DMS153 treated with DMSO at 0.1 percent for 48 hours (cell line): Measurements from ENCODE around the gene LRPAP1.
A peak's percentile ranks its signal among the peaks of the same experiment; 100 is the strongest.

ENCODE experiments used
- DNase-seq: peaks from one replicate; lab custom pipeline; 2025; ENCODE audit not compliant: unreplicated experiment; lab: John Stamatoyannopoulos, UW

LRPAP1 gene

DNA sequence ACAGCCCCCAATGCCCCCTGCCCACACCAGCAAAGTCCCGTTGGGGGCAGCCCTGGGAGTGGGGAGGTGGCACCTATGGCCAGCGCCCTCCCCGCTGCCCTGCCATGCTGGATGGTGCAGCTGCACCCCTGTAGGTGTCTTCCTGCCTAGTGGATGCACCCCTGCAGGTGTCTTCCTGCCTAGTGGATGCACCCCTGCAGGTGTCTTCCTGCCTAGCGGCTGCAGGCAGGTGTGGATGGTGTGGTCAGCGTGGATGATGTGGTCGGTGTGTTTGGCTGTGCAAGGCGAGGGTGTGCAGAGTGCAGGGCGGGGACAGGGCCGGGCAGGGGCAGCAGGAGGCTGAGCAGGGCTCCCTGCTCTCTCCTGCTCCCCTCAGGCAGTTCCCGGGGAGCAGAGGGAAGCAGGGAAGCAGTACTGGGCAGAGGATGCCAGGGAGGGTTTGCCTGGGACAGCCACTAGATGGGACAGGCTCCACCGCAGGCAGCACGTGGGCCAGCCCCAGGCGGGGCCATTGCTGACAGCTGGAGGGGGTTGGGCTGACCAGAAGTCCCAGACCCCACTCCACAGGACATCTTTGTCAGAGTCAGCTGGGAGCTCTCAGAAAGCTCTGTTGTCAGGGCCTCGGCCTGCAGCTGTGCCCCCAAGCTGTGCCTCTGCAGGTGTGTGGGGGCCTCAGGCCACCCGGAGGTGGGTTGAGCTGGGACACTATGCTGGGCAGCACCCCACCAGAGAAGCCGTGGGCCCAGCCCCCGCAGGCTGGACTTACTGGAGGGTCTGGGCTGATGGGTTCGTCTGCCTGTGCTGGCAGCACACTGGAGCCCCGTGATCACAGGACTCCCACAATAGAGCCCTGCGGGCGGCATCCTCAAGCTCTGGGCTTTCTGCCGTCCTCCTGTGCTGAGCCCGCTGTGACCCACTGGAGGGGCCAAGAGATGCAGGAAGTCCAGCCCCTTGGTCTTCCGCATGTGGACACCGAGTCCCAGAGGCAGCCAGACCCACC lies 45.4 kb downstream of the LRPAP1 start:
- no peak for DNase-seq

DNA sequence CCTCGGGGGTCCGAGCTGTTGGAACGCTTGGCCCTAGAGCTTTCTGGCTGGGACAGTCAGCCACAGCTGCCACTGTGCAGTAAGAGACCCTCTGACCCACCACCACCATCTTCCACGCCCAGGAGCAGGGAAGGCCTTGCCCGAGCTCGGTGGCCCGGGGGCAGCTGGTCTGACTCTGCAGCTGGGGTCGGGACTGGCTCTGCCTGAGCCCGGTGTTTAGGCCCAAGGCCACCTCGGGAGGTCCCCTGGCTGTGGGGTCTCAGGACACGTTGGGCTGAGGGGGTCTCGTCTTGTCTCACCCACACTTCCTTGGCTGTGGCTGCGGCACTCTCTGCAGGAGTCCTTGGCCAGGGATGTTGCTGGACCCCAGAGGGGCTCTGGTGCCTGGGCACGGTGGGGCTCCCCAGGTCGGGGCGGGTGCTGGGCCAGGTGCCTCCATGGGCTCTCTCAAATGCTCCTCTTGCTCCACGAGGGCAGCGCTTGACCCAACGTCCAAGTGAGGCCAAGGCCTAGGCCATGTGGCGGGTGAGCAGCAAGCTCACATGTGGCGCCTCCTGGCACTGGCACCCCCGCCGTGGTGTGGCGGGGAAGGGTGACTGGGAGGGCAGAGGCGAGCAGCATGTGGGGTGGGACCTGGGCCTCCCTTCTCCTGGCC lies 46.2 kb downstream of the LRPAP1 start:
- DNase-seq = no peak

- DNase-seq = no peak
Measured at GRCh38 chr4:3485011-3485791, 47.0 kb downstream of the LRPAP1 start.

DNA sequence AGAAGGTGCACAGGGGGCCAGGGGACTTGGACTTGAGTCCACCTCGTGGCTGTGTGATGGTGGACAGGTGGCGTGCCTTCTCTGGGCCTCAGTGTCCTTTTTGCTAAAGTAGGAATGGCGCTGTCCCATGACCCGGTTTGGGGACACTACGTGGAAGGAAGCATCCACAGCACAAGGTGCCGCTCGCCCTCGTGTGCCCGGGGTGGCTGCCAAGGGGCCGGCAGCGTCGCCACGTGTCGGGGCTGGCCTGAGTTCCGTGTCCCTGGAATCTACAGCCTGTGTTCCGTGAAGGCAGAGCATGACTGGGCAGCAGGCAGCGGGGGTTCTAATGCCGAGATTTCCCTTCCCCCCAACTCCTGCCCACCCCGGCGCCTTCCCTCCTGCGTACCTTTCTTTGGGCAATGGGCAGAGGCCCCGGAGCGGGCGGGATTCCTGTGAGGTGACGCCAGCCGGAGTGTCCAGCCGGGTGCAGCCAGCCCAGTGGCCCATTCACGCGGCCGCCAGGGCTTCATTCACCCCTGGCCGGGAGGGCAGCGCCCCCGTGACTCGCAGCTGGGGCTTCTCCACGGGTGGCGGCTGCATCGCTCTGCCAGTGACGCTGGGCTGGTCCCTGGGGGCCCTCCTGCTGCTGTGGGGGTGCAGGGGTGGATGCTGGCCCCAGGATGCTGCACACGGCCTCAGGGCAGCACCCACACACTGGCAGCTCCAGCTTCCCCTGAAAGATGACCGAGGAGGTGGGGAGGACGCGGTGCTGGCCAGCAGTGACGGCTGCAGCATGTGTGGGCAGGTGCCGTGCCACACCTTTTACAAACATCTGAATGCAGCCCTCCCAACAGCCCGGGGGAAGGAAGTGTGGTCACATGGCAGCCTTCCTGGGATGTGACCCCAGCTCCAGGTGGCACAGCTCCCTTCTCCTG lies 47.9 kb downstream of the LRPAP1 start:
- no peak for DNase-seq

- no peak for DNase-seq
Measured at GRCh38 chr4:3483471-3483921, 48.7 kb downstream of the LRPAP1 start.

DNA sequence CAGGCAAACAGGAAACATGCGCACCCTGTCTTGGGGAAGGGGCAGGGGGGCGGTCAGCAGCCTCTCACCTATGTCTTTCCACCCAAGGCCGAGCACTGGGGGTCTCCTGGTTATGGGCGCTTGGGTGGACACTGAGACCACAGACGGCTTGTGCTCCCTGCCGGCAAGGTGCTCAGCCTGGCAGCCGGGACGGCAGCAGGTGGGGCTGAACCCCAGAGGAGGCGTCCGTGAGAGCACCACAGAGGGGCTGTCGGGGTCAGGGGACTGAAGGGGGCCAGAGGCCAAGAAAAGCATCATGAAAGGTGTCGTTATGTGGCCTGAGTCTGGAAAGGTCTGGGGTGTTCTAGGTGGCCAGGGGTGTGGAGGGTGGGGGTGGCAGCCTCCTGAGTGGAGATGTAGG lies 49.5 kb downstream of the LRPAP1 start:
- DNase-seq = no peak

DNA sequence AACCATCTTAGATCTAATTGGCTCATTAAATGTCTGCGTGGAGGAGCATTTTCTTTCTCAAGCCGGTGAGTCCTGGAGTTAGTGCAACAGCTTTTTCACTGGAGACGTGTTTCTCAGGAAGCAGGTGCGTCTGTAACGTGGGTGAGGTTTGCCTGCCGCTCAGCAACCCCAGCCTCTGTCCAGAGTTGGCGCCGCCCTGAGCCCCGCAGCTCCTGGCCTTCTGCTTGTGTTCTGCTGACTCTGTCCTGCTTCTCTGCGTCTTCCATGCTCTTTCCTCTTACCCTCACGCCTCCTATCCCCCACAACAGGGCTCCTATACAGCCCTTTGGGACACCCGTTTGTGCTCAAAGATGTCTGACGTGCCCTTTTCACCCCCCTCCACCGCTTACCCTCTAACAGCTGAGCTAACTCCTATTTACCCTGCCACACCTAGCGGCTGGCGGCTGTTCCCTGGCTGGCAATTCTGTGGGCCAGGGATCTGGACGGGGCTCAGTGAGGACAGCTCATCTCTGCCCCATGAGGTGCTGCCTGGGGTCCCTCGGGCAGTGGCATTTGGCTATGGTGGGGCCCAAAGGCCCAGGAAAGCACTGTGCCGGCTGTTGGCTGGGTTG lies 50.3 kb downstream of the LRPAP1 start:
- DNase-seq = no peak

- DNase-seq = no peak
Measured at GRCh38 chr4:3481113-3481531, 51.1 kb downstream of the LRPAP1 start.

DNA sequence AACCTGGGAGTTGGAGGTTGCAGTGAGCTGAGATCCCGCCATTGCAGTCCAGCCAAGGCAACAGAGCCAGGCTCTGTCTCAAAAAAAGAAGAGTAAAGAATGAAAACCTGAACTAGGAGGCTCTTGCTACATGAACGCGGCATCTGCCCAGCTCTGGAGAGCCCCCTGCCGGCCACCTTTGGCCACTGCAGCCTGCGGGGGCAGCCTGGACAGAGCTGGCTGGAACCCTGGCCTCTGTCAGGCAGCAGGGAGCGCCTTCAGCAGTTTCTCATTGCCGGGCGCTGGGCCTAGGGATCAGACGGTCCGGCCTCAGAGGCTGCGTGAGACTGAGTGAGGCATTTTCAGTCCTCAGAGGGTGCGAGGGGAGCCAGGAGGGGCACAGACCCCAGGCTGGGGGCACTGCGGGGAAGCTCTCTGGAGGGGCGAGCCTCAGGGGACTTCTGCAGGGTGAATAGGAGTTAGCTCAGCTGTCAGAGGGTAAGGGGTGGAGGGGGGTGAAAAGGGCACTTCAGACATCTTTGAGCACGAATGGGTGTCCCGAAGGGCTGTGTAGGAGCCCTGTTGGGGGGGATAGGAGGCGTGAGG lies 51.6 kb downstream of the LRPAP1 start:
- peak; percentile 37 for DNase-seq

- DNase-seq = no peak
Measured at GRCh38 chr4:3479358-3480101, 52.7 kb downstream of the LRPAP1 start.

- DNase-seq = no peak
Measured at GRCh38 chr4:3478446-3479357, 53.5 kb downstream of the LRPAP1 start.

- DNase-seq = no peak
Measured at GRCh38 chr4:3477750-3478430, 54.3 kb downstream of the LRPAP1 start.

DNA sequence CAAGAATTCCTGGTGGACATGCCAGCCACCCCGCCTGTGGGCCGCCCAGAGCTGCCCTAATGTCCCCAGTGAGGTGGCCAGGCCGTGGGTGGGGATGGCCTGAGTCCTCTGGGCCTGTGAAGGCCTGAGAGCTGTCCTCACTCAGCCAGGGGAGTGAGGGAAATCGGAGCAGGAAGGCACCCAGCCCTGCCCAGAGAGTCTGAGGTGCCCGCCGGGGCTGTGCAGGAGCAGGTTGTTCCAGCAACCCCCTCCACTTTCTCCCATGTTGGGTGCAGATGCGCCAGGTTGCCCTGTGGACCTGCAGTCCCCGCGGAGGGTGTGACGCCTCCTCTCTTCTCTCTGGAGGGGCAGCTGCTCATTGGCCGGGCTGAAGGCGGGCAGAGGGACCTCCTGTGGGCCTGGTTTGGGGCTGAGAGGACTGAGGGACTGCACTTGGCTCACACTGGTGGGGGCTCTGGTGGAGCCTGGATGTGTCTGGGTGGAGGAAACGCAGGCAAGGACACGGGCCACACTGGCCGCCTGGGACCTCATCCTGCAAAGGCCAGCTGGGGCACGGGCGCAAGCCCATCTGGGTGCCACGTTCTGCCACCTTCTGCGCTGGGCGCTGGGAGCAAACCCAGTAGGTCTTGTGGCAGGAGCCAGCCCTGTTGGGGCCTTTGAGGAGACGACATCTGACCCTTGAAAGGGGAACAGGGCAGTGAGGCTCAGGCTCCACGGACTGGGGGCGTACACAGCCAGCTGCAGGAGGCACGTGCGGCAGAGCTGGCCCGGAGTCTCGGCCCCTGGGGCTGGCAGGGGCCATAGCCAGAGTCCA lies 55.1 kb downstream of the LRPAP1 start:
- DNase-seq = no peak

DNA sequence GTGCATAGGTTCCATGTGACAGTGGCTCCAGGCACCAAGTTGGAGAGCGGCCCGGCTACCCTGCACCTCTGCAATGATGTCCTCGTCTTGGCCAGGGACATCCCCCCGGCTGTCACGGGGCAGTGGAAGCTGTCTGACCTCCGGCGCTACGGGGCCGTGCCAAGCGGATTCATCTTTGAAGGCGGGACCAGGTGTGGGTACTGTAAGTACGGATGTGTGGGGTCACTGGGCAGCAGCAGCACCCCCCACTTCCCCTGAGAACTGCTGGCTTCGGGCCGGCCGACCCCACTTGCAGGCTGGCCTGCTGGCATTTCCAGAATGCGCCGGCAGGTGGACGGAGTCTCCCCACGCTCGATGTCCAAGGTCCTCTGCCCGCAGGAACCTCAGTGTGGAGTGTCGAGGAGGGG lies 55.9 kb downstream of the LRPAP1 start:
- DNase-seq = no peak

GRCh38 chr4:3475713-3476260 lies 56.4 kb downstream of the LRPAP1 start:
- no peak for DNase-seq
